PC-3 (cell line): ENCODE results near the gene TMEM38A. TPM values are rescaled to one million over a fixed set of nuclear protein-coding genes. Genes with fewer than 3 reads are reported as not detected.

Source experiments
- ATAC-seq: fragments of 200-7000 bp; cut with Tn5 transposase; 2 replicates; pipeline ENCODE4 v1.9.1; 2020; ENCODE audit warnings: mild to moderate bottlenecking, moderate library complexity
- BruUV-seq: library from RNA; stranded (reverse); fragments of 400-500 nt; replicated peaks from 2 replicates; lab custom pipeline; 2021; lab: Mats Ljungman, UMichigan
- CTCF ChIA-PET: fragments of 300-600 bp; sonication (Branson Sonifier 250); formaldehyde crosslinking; loops from one replicate; lab custom pipeline; 2022; ENCODE audit warnings: antibody characterized with exemption; lab: Charles Lee
- POLR2A ChIA-PET: fragments of 300-600 bp; sonication (Branson Sonifier 250); formaldehyde crosslinking; loops from one replicate; lab custom pipeline; 2022; ENCODE audit warnings: antibody characterized with exemption; ENCODE audit not compliant: unreplicated experiment; lab: Charles Lee
- DNase-seq: peaks from one replicate; pipeline ENCODE4 v3.0.0-alpha.2; 2015
- H2AFZ ChIP-seq: fragments of 300-600 bp; sonication (generic); 2 replicates; pipeline ENCODE4 v1.6.0; 2016; ENCODE audit warnings: antibody characterized with exemption, low read length
- H3F3A ChIP-seq: fragments of 300-600 bp; sonication (generic); one replicate; pipeline ENCODE4 v1.6.0; 2017; ENCODE audit warnings: antibody characterized with exemption, low read length, control low read depth, mild to moderate bottlenecking; ENCODE audit not compliant: unreplicated experiment
- H3K27ac ChIP-seq: fragments of 300-600 bp; sonication (generic); 2 replicates; pipeline ENCODE4 v1.5.1; 2016; ENCODE audit warnings: mild to moderate bottlenecking, low read length
- H3K27me3 ChIP-seq: fragments of 300-600 bp; sonication (generic); 2 replicates; pipeline ENCODE4 v1.6.1; 2016; ENCODE audit warnings: low read length, mixed read lengths
- H3K36me3 ChIP-seq: fragments of 300-600 bp; sonication (generic); 2 replicates; pipeline ENCODE4 v1.6.1; 2016; ENCODE audit warnings: low read depth, mixed run types, low read length, mixed read lengths
- H3K4me1 ChIP-seq: fragments of 300-600 bp; sonication (generic); 2 replicates; pipeline ENCODE4 v1.5.1; 2016; ENCODE audit warnings: low read length; ENCODE audit not compliant: insufficient read depth
- H3K4me2 ChIP-seq: fragments of 300-600 bp; sonication (generic); 2 replicates; pipeline ENCODE4 v1.6.0; 2016; ENCODE audit warnings: low read length
- H3K4me3 ChIP-seq: fragments of 300-600 bp; sonication (generic); 2 replicates; pipeline ENCODE4 v1.5.1; 2016; ENCODE audit warnings: mild to moderate bottlenecking, low read length, mixed read lengths
- H3K79me2 ChIP-seq: fragments of 300-600 bp; sonication (generic); 2 replicates; pipeline ENCODE4 v1.6.1; 2017; ENCODE audit warnings: low read length, mixed read lengths
- H3K9ac ChIP-seq: fragments of 300-600 bp; sonication (generic); 2 replicates; pipeline ENCODE4 v1.6.0; 2016; ENCODE audit warnings: mild to moderate bottlenecking, low read length
- H3K9me2 ChIP-seq: fragments of 300-600 bp; sonication (generic); replicated peaks from 2 replicates; pipeline ENCODE4 v1.6.1; 2016; ENCODE audit warnings: mixed run types, low read length, mixed read lengths
- H3K9me3 ChIP-seq: fragments of 300-600 bp; sonication (generic); 2 replicates; pipeline ENCODE4 v1.6.1; 2016; ENCODE audit warnings: low read length, mixed read lengths
- H4K20me1 ChIP-seq: fragments of 300-600 bp; sonication (generic); 2 replicates; pipeline ENCODE4 v1.6.1; 2016; ENCODE audit warnings: low read length, mixed read lengths
- CTCF ChIP-seq: fragments of 300-600 bp; sonication (generic); conservative IDR thresholded peaks from 2 replicates; pipeline ENCODE4 v1.5.1; 2017; ENCODE audit warnings: antibody characterized with exemption, low read depth, mild to moderate bottlenecking, low read length
- EZH2 ChIP-seq: fragments of 300-600 bp; sonication (generic); IDR thresholded peaks from one replicate; pipeline ENCODE4 v1.6.1; 2017; ENCODE audit warnings: antibody characterized with exemption, mild to moderate bottlenecking, low read length; ENCODE audit not compliant: unreplicated experiment
- EZH2phosphoT487 ChIP-seq: fragments of 300-600 bp; sonication (generic); IDR thresholded peaks from 2 replicates; pipeline ENCODE4 v1.6.1; 2018; ENCODE audit warnings: mild to moderate bottlenecking, antibody characterized with exemption, low read length, borderline replicate concordance
- intact Hi-C: fragments of 100-400 bp; cut with micrococcal nuclease; formaldehyde crosslinking; loops from 2 replicates; pipeline ENCODE4 v1.9.0; 2023
- total RNA-seq: library from RNA; depleted of rRNA; stranded (reverse); fragments of >200 nt; gene quantifications from 2 replicates; pipeline ENCODE4 v1.2.3, GENCODE V29; 2014

The TMEM38A gene
- total RNA-seq, 1 experiment from 2014 or later: 11.0 TPM

- H3K79me2 ChIP-seq: no peaks in the 10 kb centered on the region
- ATAC-seq: no peak
- H3K27me3 ChIP-seq: no peaks in the 10 kb centered on the region
- no peak for DNase-seq
- H3K36me3 ChIP-seq: no peaks in the 10 kb centered on the region
- POLR2A ChIA-PET: no interaction called here
- TF ChIP-seq CTCF: no peak
- TF ChIP-seq EZH2: no peak
- no peak for TF ChIP-seq EZH2phosphoT487
- H3K4me1 ChIP-seq: peaks cover 7% of the 10 kb centered on the region
- no peak overlapping the region for H3K9ac ChIP-seq
- H3K27ac ChIP-seq: no peak overlapping the region
- no peaks in the 10 kb centered on the region for H4K20me1 ChIP-seq
- no peak overlapping the region for H3K4me3 ChIP-seq
- no peaks in the 10 kb centered on the region for H3K9me2 ChIP-seq
- no peaks in the 10 kb centered on the region for H3K9me3 ChIP-seq
- H2AFZ ChIP-seq: no peak overlapping the region
- CTCF ChIA-PET: no interaction called here
- H3F3A ChIP-seq: no peaks in the 10 kb centered on the region
- no peak overlapping the region for H3K4me2 ChIP-seq
- BruUV-seq: no TSS peak
- intact Hi-C loops: no loop called here
These were observed 27.1 kb downstream of the TMEM38A start for GRCh38 chr19:16688084-16688483.

DNA sequence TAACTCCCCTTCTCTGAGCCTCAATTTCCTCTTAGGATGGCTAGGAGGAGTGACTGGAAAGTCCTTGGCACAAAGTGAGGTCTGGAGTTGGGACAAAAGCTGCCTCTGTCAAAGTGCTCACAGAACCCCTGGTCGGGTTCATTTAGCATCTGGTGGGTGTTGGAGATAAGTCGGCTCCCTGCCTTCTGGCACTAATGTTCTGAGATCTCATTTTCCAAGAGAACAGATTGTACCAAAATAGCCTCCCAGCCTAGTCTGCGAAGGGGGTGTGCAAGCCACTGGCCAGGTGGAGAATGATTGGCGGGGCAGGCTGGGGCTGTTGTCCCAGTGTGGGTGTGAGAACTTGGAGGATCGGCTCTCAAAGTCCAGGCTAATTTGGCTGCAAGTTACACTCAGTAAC is 38.0 kb downstream of the TMEM38A start:
- Histone ChIP-seq H4K20me1 (no peaks in the 10 kb centered on the region), H3K4me2 (no peak overlapping the region), H3K27me3 (no peaks in the 10 kb centered on the region), H3K9me2 (no peaks in the 10 kb centered on the region), H3K4me1 (no peaks in the 10 kb centered on the region), H2AFZ (no peak overlapping the region), H3K36me3 (no peaks in the 10 kb centered on the region), H3K9ac (no peak overlapping the region), H3K79me2 (no peaks in the 10 kb centered on the region), H3F3A (no peaks in the 10 kb centered on the region), H3K9me3 (no peaks in the 10 kb centered on the region), H3K27ac (no peak overlapping the region), H3K4me3 (no peak overlapping the region)
- ATAC-seq: no peak
- POLR2A ChIA-PET: no interaction called here
- no peak for TF ChIP-seq EZH2
- TF ChIP-seq CTCF: no peak
- no peak for TF ChIP-seq EZH2phosphoT487
- intact Hi-C loops: no loop called here
- CTCF ChIA-PET: no interaction called here
- no peak for DNase-seq
- BruUV-seq: no TSS peak

GRCh38 chr19:16702123-16702522 is 41.2 kb downstream of the TMEM38A start:
- Histone ChIP-seq H3K36me3 (no peaks in the 10 kb centered on the region), H3K27me3 (no peaks in the 10 kb centered on the region), H3K79me2 (no peaks in the 10 kb centered on the region), H2AFZ (no peak overlapping the region), H3K9ac (no peak overlapping the region), H3K4me3 (no peak overlapping the region), H3K27ac (no peak overlapping the region), H3K9me3 (no peaks in the 10 kb centered on the region), H3K9me2 (no peaks in the 10 kb centered on the region), H3K4me2 (no peak overlapping the region), H3K4me1 (no peaks in the 10 kb centered on the region), H3F3A (no peaks in the 10 kb centered on the region), H4K20me1 (no peaks in the 10 kb centered on the region)
- no TSS peak for BruUV-seq
- TF ChIP-seq CTCF: no peak
- ChIA-PET CTCF (no interaction called here), POLR2A (interaction anchor here (0.6 kb wide), 1 partner anchor 381 kb away, joined by 3 read pairs; no protein-coding TSS in a partner anchor)
- no peak for ATAC-seq
- no peak for DNase-seq
- intact Hi-C loops: no loop called here
